H1 (cell line): ENCODE results near the gene TMEM220. TPM values are rescaled to one million over a fixed set of nuclear protein-coding genes. Genes with fewer than 3 reads are reported as not detected.

Source experiments
- CTCF ChIA-PET: fragments of 300-600 bp; sonication (Branson Sonifier 250); formaldehyde crosslinking; loops from one replicate; lab custom pipeline; 2021; ENCODE audit not compliant: partially characterized antibody; lab: Charles Lee
- POLR2A ChIA-PET: fragments of 300-600 bp; sonication (Branson Sonifier 250); formaldehyde crosslinking; loops from one replicate; lab custom pipeline; 2021; ENCODE audit warnings: inconsistent platforms; ENCODE audit not compliant: partially characterized antibody; lab: Charles Lee
- DNase-seq, 2 experiments: peaks; one replicate each; pipeline versions ENCODE4 v3.0.0 to v3.0.0-alpha.2; 2010 to 2022; ENCODE audit warnings: low spot score in 2 of 2, low read depth in 1 of 2, mixed read lengths in 1 of 2
- FAIRE-seq: peaks from 2 replicates; lab custom pipeline; 2011; peaks lifted over from hg19 to GRCh38; lab: Jason Lieb, UNC
- H2AFZ ChIP-seq: 2 replicates; pipeline ENCODE4 v1.8.1; 2012; ENCODE audit warnings: low read length, inconsistent platforms
- H2AK5ac ChIP-seq: 2 replicates; pipeline ENCODE4 v1.6.1; 2013; ENCODE audit warnings: low read depth, low read length
- H2BK120ac ChIP-seq: replicated peaks from 2 replicates; pipeline ENCODE3; 2013; ENCODE audit warnings: low read depth, low read length, inconsistent platforms
- H2BK12ac ChIP-seq: 2 replicates; pipeline ENCODE4 v1.6.1; 2013; ENCODE audit warnings: low read depth, low read length
- H2BK15ac ChIP-seq: 2 replicates; pipeline ENCODE4 v1.6.1; 2013; ENCODE audit warnings: low read length
- H2BK20ac ChIP-seq: 2 replicates; pipeline ENCODE4 v1.6.1; 2013; ENCODE audit warnings: low read length
- H2BK5ac ChIP-seq: 2 replicates; pipeline ENCODE4 v1.6.1; 2013; ENCODE audit warnings: low read depth, low read length
- H3K14ac ChIP-seq: 2 replicates; pipeline ENCODE4 v1.6.1; 2013; ENCODE audit warnings: inconsistent platforms; ENCODE audit not compliant: insufficient read length
- H3K18ac ChIP-seq: 2 replicates; pipeline ENCODE4 v1.6.1; 2013; ENCODE audit warnings: low read length; ENCODE audit errors: extremely low read depth
- H3K23ac ChIP-seq: 2 replicates; pipeline ENCODE4 v1.6.1; 2013; ENCODE audit warnings: inconsistent platforms; ENCODE audit not compliant: insufficient read length
- H3K23me2 ChIP-seq: 2 replicates; pipeline ENCODE4 v1.6.1; 2013; ENCODE audit warnings: low read depth, low read length
- H3K27ac ChIP-seq: 2 replicates; pipeline ENCODE4 v1.6.1; 2011; ENCODE audit warnings: low read depth, low read length, inconsistent platforms
- H3K27me3 ChIP-seq, 4 experiments: replicated peaks in 1 of 4; 1 replicate in 1 of 4; 2 replicates in 3 of 4; pipeline versions ENCODE4 v1.6.1 to v1.8.1; 2011 to 2013; ENCODE audit warnings: low read length in 3 of 4, mild to moderate bottlenecking in 3 of 4, inconsistent platforms in 2 of 4, mixed read lengths in 2 of 4, moderate library complexity in 1 of 4; ENCODE audit not compliant: control insufficient read depth in 3 of 4, insufficient read depth in 3 of 4; ENCODE audit errors: extremely low read depth in 1 of 4
- H3K36me3 ChIP-seq, 4 experiments: 2 replicates each; pipeline versions ENCODE4 v1.6.1 to v1.8.1; 2011 to 2013; ENCODE audit warnings: mild to moderate bottlenecking in 4 of 4, low read length in 3 of 4, moderate library complexity in 2 of 4, control low read depth in 1 of 4, inconsistent platforms in 1 of 4; ENCODE audit not compliant: insufficient read depth in 4 of 4, control insufficient read depth in 2 of 4
- H3K4ac ChIP-seq: replicated peaks from 2 replicates; pipeline ENCODE3; 2013; ENCODE audit warnings: low read length, low read depth, mixed read lengths, inconsistent platforms; ENCODE audit not compliant: insufficient read length
- H3K4me1 ChIP-seq, 4 experiments: replicated peaks in 1 of 4; 1 replicate in 1 of 4; 2 replicates in 3 of 4; pipeline versions ENCODE4 v1.6.1 to v1.8.1; 2011 to 2013; ENCODE audit warnings: low read length in 3 of 4, inconsistent platforms in 2 of 4, mixed read lengths in 1 of 4; ENCODE audit not compliant: insufficient read depth in 4 of 4, control insufficient read depth in 3 of 4
- H3K4me2 ChIP-seq, 2 experiments: 2 replicates each; pipeline versions ENCODE4 v1.6.1 to v1.8.1; 2011 to 2013; ENCODE audit warnings: low read depth in 2 of 2, low read length in 2 of 2, control low read depth in 1 of 2, inconsistent platforms in 1 of 2, mild to moderate bottlenecking in 1 of 2; ENCODE audit not compliant: insufficient read depth in 1 of 2
- H3K4me3 ChIP-seq, 4 experiments: fragments of 200-600, 300-600 bp in 1 of 4; sonication (generic), shearing (Covaris generic), sonication (Bioruptor Twin) in 1 of 4; 2 replicates each; pipeline versions ENCODE4 v1.5.1 to v1.8.1; 2011 to 2016; ENCODE audit warnings: low read length in 4 of 4, low read depth in 3 of 4, control low read depth in 2 of 4, inconsistent platforms in 2 of 4, mild to moderate bottlenecking in 2 of 4, mixed read lengths in 1 of 4, moderate library complexity in 1 of 4; ENCODE audit not compliant: insufficient read depth in 2 of 4; ENCODE audit errors: extremely low read depth in 1 of 4
- H3K56ac ChIP-seq: replicated peaks from 2 replicates; pipeline ENCODE3; 2013; ENCODE audit warnings: low read depth, mild to moderate bottlenecking, mixed read lengths, low read length, inconsistent platforms; ENCODE audit not compliant: insufficient read length
- H3K79me1 ChIP-seq: 2 replicates; pipeline ENCODE4 v1.6.1; 2013; ENCODE audit warnings: low read depth, low read length, control low read depth
- H3K79me2 ChIP-seq, 2 experiments: 2 replicates each; pipeline versions ENCODE4 v1.6.1 to v1.8.1; 2012 to 2013; ENCODE audit warnings: low read length in 2 of 2, mild to moderate bottlenecking in 2 of 2, inconsistent platforms in 1 of 2; ENCODE audit not compliant: insufficient read depth in 2 of 2, control insufficient read depth in 1 of 2
- H3K9ac ChIP-seq, 4 experiments: replicated peaks in 1 of 4; 1 replicate in 1 of 4; 2 replicates in 3 of 4; pipeline versions ENCODE4 v1.6.1 to v1.8.1; 2011 to 2013; ENCODE audit warnings: low read depth in 3 of 4, low read length in 3 of 4, control low read depth in 2 of 4, mild to moderate bottlenecking in 2 of 4, moderate library complexity in 2 of 4, inconsistent platforms in 1 of 4; ENCODE audit errors: extremely low read depth in 1 of 4
- H3K9me3 ChIP-seq, 2 experiments: 2 replicates each; pipeline versions ENCODE4 v1.6.1 to v1.8.1; 2012 to 2013; ENCODE audit warnings: mild to moderate bottlenecking in 2 of 2, moderate library complexity in 2 of 2, control low read depth in 1 of 2, inconsistent platforms in 1 of 2, low read depth in 1 of 2, low read length in 1 of 2, mixed read lengths in 1 of 2; ENCODE audit not compliant: insufficient read depth in 2 of 2
- H4K20me1 ChIP-seq, 2 experiments: replicated peaks in 1 of 2; 2 replicates each; pipeline versions ENCODE3 to v1.8.1; 2011 to 2013; ENCODE audit warnings: inconsistent platforms in 2 of 2, low read length in 2 of 2, mild to moderate bottlenecking in 1 of 2; ENCODE audit not compliant: insufficient read depth in 2 of 2, control insufficient read depth in 1 of 2
- H4K5ac ChIP-seq: 2 replicates; pipeline ENCODE4 v1.6.1; 2013; ENCODE audit warnings: low read length, low read depth, mixed read lengths, inconsistent platforms; ENCODE audit not compliant: insufficient read length
- H4K8ac ChIP-seq: 2 replicates; pipeline ENCODE4 v1.8.0; 2013; ENCODE audit warnings: mild to moderate bottlenecking, moderate library complexity, low read length, inconsistent platforms; ENCODE audit not compliant: insufficient read depth; ENCODE audit errors: extremely low read depth
- H4K91ac ChIP-seq: replicated peaks from 2 replicates; pipeline ENCODE3; 2013; ENCODE audit warnings: low read length, mixed read lengths, inconsistent platforms; ENCODE audit not compliant: insufficient read length
- ATF3 ChIP-seq: IDR thresholded peaks from 2 replicates; pipeline ENCODE4 v1.6.1; 2011; ENCODE audit warnings: low read depth, mild to moderate bottlenecking, low read length; ENCODE audit not compliant: insufficient read depth
- BRCA1 ChIP-seq: IDR thresholded peaks from 2 replicates; pipeline ENCODE4 v1.6.1; 2012; ENCODE audit warnings: low read depth, low read length, improper control_type of control experiment
- CEBPB ChIP-seq: IDR thresholded peaks from 2 replicates; pipeline ENCODE4 v1.6.1; 2012; ENCODE audit warnings: low read depth, low read length
- CREB1 ChIP-seq: IDR thresholded peaks from 2 replicates; pipeline ENCODE4 v1.6.1; 2012; ENCODE audit warnings: inconsistent platforms
- EGR1 ChIP-seq: IDR thresholded peaks from 2 replicates; pipeline ENCODE4 v1.6.1; 2011; ENCODE audit warnings: low read depth, low read length, borderline replicate concordance
- EP300 ChIP-seq, 2 experiments: IDR thresholded peaks; 1 replicate in 1 of 2; 2 replicates in 1 of 2; pipeline ENCODE4 v1.6.1; 2011 to 2012; ENCODE audit warnings: low read depth in 2 of 2, low read length in 2 of 2, mild to moderate bottlenecking in 2 of 2, borderline replicate concordance in 1 of 2, inconsistent platforms in 1 of 2, moderate library complexity in 1 of 2
- FOSL1 ChIP-seq: IDR thresholded peaks from 2 replicates; pipeline ENCODE4 v1.6.1; 2011; ENCODE audit warnings: mild to moderate bottlenecking, low read depth, low read length, moderate library complexity; ENCODE audit not compliant: insufficient read depth
- NANOG ChIP-seq: IDR thresholded peaks from 2 replicates; pipeline ENCODE4 v1.6.1; 2011; ENCODE audit warnings: low read length, low read depth, mild to moderate bottlenecking, inconsistent platforms; ENCODE audit not compliant: insufficient read depth, poor library complexity, severe bottlenecking
- RFX5 ChIP-seq: IDR thresholded peaks from 2 replicates; pipeline ENCODE4 v1.6.1; 2011; ENCODE audit warnings: low read depth, low read length, improper control_type of control experiment, borderline replicate concordance
- SP4 ChIP-seq: IDR thresholded peaks from 2 replicates; pipeline ENCODE4 v1.6.1; 2012; ENCODE audit warnings: low read length, inconsistent platforms
- TAF7 ChIP-seq: optimal IDR thresholded peaks from 2 replicates; pipeline ENCODE3; 2011; ENCODE audit warnings: low read depth, mild to moderate bottlenecking, inconsistent platforms, low read length, moderate library complexity, borderline replicate concordance
- TEAD4 ChIP-seq: IDR thresholded peaks from 2 replicates; pipeline ENCODE4 v1.6.1; 2012; ENCODE audit warnings: low read depth, low read length, inconsistent platforms, mixed read lengths
- USF2 ChIP-seq: IDR thresholded peaks from 2 replicates; pipeline ENCODE4 v1.6.1; 2011; ENCODE audit warnings: low read length, improper control_type of control experiment
- WGBS, 2 experiments: shearing (Covaris generic) in 1 of 2; methylation state at CpG; one replicate each; pipeline versions ENCODE4 v1.1.6 to v1.1.7; 2013 to 2015; ENCODE audit warnings: low lambda C conversion rate in 2 of 2, mixed read lengths in 2 of 2, inconsistent platforms in 1 of 2, low coverage in 1 of 2, missing lambda C conversion rate in 1 of 2; ENCODE audit not compliant: insufficient replicate concordance in 2 of 2, insufficient coverage in 1 of 2, insufficient read length in 1 of 2; ENCODE audit errors: extremely low coverage in 1 of 2, missing lambda C conversion rate in 1 of 2; 5-methylcytosine and 5-hydroxymethylcytosine counted together
- polyA plus RNA-seq, 7 experiments: library from polyadenylated mRNA; depleted of rRNA in 3 of 7; stranded (reverse) in 5 of 7; unstranded in 2 of 7; fragments of >200 nt in 5 of 7; fragments of 200-250 nt in 2 of 7; gene quantifications; 1 replicate in 5 of 7; 2 replicates in 1 of 7; 4 replicates in 1 of 7; pipeline versions ENCODE4 v1.2.1 to v1.2.3, GENCODE V29; 2011 to 2013; ENCODE audit warnings: missing spikeins in 2 of 7, mixed read lengths in 2 of 7
- total RNA-seq: library from RNA; stranded (reverse); fragmentation: NEBNext Ultra II Directional; extraction: Animal tissue kit (Norgen Biotek cat#: 25700); gene quantifications from 2 replicates; pipeline ENCODE4 v1.2.1, GENCODE V29; 2021

The TMEM220 gene
- total and polyA plus RNA-seq, 2 of the 8 experiments (the other 6 are each of a cell fraction or from before 2014, with no cell fraction given): 3.8 to 4.1 TPM

GRCh38 chr17:10769840-10770239, 40.0 kb upstream of the TMEM220 start:
- Histone ChIP-seq H3K9ac (no peak overlapping the region), H3K4me2 (no peak overlapping the region), H2BK5ac (no peak overlapping the region), H3K79me2 (no peaks in the 10 kb centered on the region), H3K4ac (no peak overlapping the region), H2BK20ac (no peak overlapping the region), H3K23me2 (no peaks in the 10 kb centered on the region; the same call in 1 of the 2 replicates), H2BK15ac (no peak overlapping the region), H3K23ac (no peak overlapping the region), H3K56ac (no peak overlapping the region), H3K4me1 (no peaks in the 10 kb centered on the region; a peak in 1 of 7 replicates), H4K5ac (no peak overlapping the region), H3K27ac (no peak overlapping the region), H4K91ac (no peak overlapping the region), H3K27me3 (no peaks in the 10 kb centered on the region), H2AFZ (no peak overlapping the region), H4K8ac (no peak overlapping the region), H3K79me1 (no peaks in the 10 kb centered on the region), H3K14ac (no peak overlapping the region), H4K20me1 (no peaks in the 10 kb centered on the region), H3K36me3 (no peaks in the 10 kb centered on the region; a peak in 2 of 8 replicates), H3K9me3 (no peaks in the 10 kb centered on the region), H3K18ac (no peak overlapping the region), H2BK120ac (no peak overlapping the region), H2BK12ac (no peak overlapping the region), H3K4me3 (no peak overlapping the region), H2AK5ac (no peak overlapping the region)
- TF ChIP-seq NANOG (no peak), BRCA1 (no peak), TAF7 (no peak), USF2 (no peak), ATF3 (no peak), CREB1 (no peak), EGR1 (no peak), RFX5 (no peak), TEAD4 (no peak), FOSL1 (no peak), EP300 (IDR thresholded peaks at IDR 0.05; ENCODE audit: borderline replicate concordance in 1 of 2, low read depth in 2 of 2, low read length in 2 of 2) (no peak), CEBPB (no peak), SP4 (no peak)
- ChIA-PET CTCF (interaction anchor here (0.6 to 6.1 kb wide), 5 partner anchors 8 to 74 kb away, joined by 3 to 57 read pairs (median 20); no protein-coding TSS in a partner anchor), POLR2A (interaction anchor here (1.0 to 1.2 kb wide), 2 partner anchors 28 to 65 kb away, joined by 3 to 4 read pairs; no protein-coding TSS in a partner anchor)
- DNase-seq: no peak
- no peak for FAIRE-seq
- WGBS, 2 experiments: 88% methylated on average over 6 of the region's 6 CpGs; no CpG with 5 or more reads in 1 of the 2 experiments
